H1 (cell line): Measurements from ENCODE around the gene ISOC1. TPM values are rescaled to one million over a fixed set of nuclear protein-coding genes. Genes with fewer than 3 reads are reported as not detected.

Experiments
- BACH1 ChIP-seq: IDR thresholded peaks from 2 replicates; pipeline ENCODE4 v1.6.1; 2012; ENCODE audit warnings: low read length, improper control_type of control experiment
- NANOG ChIP-seq: IDR thresholded peaks from 2 replicates; pipeline ENCODE4 v1.6.1; 2011; ENCODE audit warnings: low read length, low read depth, mild to moderate bottlenecking, inconsistent platforms; ENCODE audit not compliant: insufficient read depth, poor library complexity, severe bottlenecking
- NRF1 ChIP-seq: IDR thresholded peaks from 2 replicates; pipeline ENCODE4 v1.6.1; 2011; ENCODE audit warnings: mild to moderate bottlenecking, low read depth, low read length, improper control_type of control experiment
- RAD21 ChIP-seq, 2 experiments: IDR thresholded peaks in 1 of 2; conservative IDR thresholded peaks in 1 of 2; 2 replicates each; pipeline ENCODE4 v1.6.1; 2011; ENCODE audit warnings: low read depth in 2 of 2, low read length in 2 of 2, improper control_type of control experiment in 1 of 2, inconsistent platforms in 1 of 2, mild to moderate bottlenecking in 1 of 2, moderate library complexity in 1 of 2
- RBBP5 ChIP-seq: IDR thresholded peaks from 2 replicates; pipeline ENCODE4 v1.7.1; 2012; ENCODE audit warnings: low read depth, mild to moderate bottlenecking, inconsistent platforms, low read length, moderate library complexity, borderline replicate concordance
- RFX5 ChIP-seq: IDR thresholded peaks from 2 replicates; pipeline ENCODE4 v1.6.1; 2011; ENCODE audit warnings: low read depth, low read length, improper control_type of control experiment, borderline replicate concordance
- SP2 ChIP-seq: IDR thresholded peaks from 2 replicates; pipeline ENCODE4 v1.6.1; 2012; ENCODE audit warnings: mild to moderate bottlenecking, low read length, inconsistent platforms
- TBP ChIP-seq: IDR thresholded peaks from 2 replicates; pipeline ENCODE4 v1.6.1; 2011; ENCODE audit warnings: low read depth, low read length, improper control_type of control experiment
- polyA plus RNA-seq, 7 experiments: library from polyadenylated mRNA; depleted of rRNA in 3 of 7; stranded (reverse) in 5 of 7; unstranded in 2 of 7; fragments of >200 nt in 5 of 7; fragments of 200-250 nt in 2 of 7; gene quantifications; 1 replicate in 5 of 7; 2 replicates in 1 of 7; 4 replicates in 1 of 7; pipeline versions ENCODE4 v1.2.1 to v1.2.3, GENCODE V29; 2011 to 2013; ENCODE audit warnings: missing spikeins in 2 of 7, mixed read lengths in 2 of 7
- total RNA-seq: library from RNA; stranded (reverse); fragmentation: NEBNext Ultra II Directional; extraction: Animal tissue kit (Norgen Biotek cat#: 25700); gene quantifications from 2 replicates; pipeline ENCODE4 v1.2.1, GENCODE V29; 2021
- TF ChIP-seq, protein P1 (sequence below): fragments of 300-600 bp; sonication (generic); IDR thresholded peaks from 2 replicates; pipeline ENCODE4 v1.7.1; 2012; ENCODE audit warnings: low read length, moderate library complexity, mild to moderate bottlenecking, inconsistent platforms; ENCODE audit not compliant: insufficient replicate concordance

Gene ISOC1
- total and polyA plus RNA-seq, 2 of the 8 experiments (the other 6 are each of a cell fraction or from before 2014, with no cell fraction given) = 27.7 to 34.9 TPM

DNA sequence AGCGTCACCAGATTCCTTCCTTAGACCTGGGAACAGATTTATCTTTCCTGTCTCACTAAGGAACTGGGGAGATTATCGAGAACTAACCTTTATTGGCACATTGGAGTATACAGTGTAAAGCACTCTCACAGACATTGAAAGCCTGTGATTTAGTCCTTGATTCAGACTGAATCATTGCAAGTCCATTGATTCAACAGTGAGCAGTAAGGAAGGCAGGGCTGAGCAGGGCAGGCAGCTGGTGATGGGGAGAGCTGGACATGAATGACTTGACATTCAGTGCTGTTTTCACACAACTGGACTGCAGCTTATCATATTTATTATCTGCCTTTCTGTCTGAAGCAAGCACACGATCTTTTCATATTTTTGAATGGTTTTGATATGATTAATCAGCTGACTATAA, 16.2 kb downstream of the ISOC1 start (continued):
- TF ChIP-seq, protein P1, sequence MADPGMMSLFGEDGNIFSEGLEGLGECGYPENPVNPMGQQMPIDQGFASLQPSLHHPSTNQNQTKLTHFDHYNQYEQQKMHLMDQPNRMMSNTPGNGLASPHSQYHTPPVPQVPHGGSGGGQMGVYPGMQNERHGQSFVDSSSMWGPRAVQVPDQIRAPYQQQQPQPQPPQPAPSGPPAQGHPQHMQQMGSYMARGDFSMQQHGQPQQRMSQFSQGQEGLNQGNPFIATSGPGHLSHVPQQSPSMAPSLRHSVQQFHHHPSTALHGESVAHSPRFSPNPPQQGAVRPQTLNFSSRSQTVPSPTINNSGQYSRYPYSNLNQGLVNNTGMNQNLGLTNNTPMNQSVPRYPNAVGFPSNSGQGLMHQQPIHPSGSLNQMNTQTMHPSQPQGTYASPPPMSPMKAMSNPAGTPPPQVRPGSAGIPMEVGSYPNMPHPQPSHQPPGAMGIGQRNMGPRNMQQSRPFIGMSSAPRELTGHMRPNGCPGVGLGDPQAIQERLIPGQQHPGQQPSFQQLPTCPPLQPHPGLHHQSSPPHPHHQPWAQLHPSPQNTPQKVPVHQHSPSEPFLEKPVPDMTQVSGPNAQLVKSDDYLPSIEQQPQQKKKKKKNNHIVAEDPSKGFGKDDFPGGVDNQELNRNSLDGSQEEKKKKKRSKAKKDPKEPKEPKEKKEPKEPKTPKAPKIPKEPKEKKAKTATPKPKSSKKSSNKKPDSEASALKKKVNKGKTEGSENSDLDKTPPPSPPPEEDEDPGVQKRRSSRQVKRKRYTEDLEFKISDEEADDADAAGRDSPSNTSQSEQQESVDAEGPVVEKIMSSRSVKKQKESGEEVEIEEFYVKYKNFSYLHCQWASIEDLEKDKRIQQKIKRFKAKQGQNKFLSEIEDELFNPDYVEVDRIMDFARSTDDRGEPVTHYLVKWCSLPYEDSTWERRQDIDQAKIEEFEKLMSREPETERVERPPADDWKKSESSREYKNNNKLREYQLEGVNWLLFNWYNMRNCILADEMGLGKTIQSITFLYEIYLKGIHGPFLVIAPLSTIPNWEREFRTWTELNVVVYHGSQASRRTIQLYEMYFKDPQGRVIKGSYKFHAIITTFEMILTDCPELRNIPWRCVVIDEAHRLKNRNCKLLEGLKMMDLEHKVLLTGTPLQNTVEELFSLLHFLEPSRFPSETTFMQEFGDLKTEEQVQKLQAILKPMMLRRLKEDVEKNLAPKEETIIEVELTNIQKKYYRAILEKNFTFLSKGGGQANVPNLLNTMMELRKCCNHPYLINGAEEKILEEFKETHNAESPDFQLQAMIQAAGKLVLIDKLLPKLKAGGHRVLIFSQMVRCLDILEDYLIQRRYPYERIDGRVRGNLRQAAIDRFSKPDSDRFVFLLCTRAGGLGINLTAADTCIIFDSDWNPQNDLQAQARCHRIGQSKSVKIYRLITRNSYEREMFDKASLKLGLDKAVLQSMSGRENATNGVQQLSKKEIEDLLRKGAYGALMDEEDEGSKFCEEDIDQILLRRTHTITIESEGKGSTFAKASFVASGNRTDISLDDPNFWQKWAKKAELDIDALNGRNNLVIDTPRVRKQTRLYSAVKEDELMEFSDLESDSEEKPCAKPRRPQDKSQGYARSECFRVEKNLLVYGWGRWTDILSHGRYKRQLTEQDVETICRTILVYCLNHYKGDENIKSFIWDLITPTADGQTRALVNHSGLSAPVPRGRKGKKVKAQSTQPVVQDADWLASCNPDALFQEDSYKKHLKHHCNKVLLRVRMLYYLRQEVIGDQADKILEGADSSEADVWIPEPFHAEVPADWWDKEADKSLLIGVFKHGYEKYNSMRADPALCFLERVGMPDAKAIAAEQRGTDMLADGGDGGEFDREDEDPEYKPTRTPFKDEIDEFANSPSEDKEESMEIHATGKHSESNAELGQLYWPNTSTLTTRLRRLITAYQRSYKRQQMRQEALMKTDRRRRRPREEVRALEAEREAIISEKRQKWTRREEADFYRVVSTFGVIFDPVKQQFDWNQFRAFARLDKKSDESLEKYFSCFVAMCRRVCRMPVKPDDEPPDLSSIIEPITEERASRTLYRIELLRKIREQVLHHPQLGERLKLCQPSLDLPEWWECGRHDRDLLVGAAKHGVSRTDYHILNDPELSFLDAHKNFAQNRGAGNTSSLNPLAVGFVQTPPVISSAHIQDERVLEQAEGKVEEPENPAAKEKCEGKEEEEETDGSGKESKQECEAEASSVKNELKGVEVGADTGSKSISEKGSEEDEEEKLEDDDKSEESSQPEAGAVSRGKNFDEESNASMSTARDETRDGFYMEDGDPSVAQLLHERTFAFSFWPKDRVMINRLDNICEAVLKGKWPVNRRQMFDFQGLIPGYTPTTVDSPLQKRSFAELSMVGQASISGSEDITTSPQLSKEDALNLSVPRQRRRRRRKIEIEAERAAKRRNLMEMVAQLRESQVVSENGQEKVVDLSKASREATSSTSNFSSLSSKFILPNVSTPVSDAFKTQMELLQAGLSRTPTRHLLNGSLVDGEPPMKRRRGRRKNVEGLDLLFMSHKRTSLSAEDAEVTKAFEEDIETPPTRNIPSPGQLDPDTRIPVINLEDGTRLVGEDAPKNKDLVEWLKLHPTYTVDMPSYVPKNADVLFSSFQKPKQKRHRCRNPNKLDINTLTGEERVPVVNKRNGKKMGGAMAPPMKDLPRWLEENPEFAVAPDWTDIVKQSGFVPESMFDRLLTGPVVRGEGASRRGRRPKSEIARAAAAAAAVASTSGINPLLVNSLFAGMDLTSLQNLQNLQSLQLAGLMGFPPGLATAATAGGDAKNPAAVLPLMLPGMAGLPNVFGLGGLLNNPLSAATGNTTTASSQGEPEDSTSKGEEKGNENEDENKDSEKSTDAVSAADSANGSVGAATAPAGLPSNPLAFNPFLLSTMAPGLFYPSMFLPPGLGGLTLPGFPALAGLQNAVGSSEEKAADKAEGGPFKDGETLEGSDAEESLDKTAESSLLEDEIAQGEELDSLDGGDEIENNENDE = no peak
- no peak for TF ChIP-seq BACH1
- TF ChIP-seq NRF1 = no peak
- no peak for TF ChIP-seq RFX5
- no peak for TF ChIP-seq NANOG
- TF ChIP-seq RBBP5 = no peak
- no peak for TF ChIP-seq TBP
- no peak for TF ChIP-seq SP2
- TF ChIP-seq RAD21 (IDR thresholded peaks at IDR 0.05 in 1 of 2, conservative IDR thresholded peaks at IDR 0.05 in 1 of 2; ENCODE audit: low read depth in 2 of 2, low read length in 2 of 2) = no peak
